GM21390 (cell line): Measurements from ENCODE around the gene COPG2.

Experiments
- ATAC-seq: cut with Tn5 transposase; IDR thresholded peaks from one replicate; pipeline ENCODE4 v1.9.1; 2021; ENCODE audit not compliant: unreplicated experiment

COPG2 gene

GRCh38 chr7:130478991-130479390 lies 189.6 kb downstream of the COPG2 start:
- no peak for ATAC-seq

GRCh38 chr7:130476297-130477150 lies 192.0 kb downstream of the COPG2 start:
- peak; percentile 93 for ATAC-seq

- no peak for ATAC-seq
Observed at GRCh38 chr7:130475776-130476175, 192.8 kb downstream of the COPG2 start.

- ATAC-seq = no peak
Observed at GRCh38 chr7:130473876-130474275, 194.7 kb downstream of the COPG2 start.

- ATAC-seq = no peak
Observed at GRCh38 chr7:130473289-130473688, 195.3 kb downstream of the COPG2 start.

- ATAC-seq = no peak
Observed at GRCh38 chr7:130471974-130472373, 196.6 kb downstream of the COPG2 start.

GRCh38 chr7:130468612-130469011 lies 199.9 kb downstream of the COPG2 start:
- no peak for ATAC-seq

- no peak for ATAC-seq
Observed at GRCh38 chr7:130463553-130464434, 204.8 kb downstream of the COPG2 start.

- ATAC-seq = no peak
Observed at GRCh38 chr7:130461272-130461671, 207.3 kb downstream of the COPG2 start.

- ATAC-seq = no peak
Observed at GRCh38 chr7:130458257-130458656, 210.3 kb downstream of the COPG2 start.
